SH-SY5Y (cell line): Measurements from ENCODE around the gene RLIM.

Experiments
- GATA2 ChIP-seq: IDR thresholded peaks from 2 replicates; pipeline ENCODE4 v1.6.1; 2011; ENCODE audit warnings: mild to moderate bottlenecking, low read depth, low read length
- GATA3 ChIP-seq: IDR thresholded peaks from 2 replicates; pipeline ENCODE4 v1.6.1; 2011; ENCODE audit warnings: low read depth, mild to moderate bottlenecking, low read length, moderate library complexity

Gene RLIM, protein sequence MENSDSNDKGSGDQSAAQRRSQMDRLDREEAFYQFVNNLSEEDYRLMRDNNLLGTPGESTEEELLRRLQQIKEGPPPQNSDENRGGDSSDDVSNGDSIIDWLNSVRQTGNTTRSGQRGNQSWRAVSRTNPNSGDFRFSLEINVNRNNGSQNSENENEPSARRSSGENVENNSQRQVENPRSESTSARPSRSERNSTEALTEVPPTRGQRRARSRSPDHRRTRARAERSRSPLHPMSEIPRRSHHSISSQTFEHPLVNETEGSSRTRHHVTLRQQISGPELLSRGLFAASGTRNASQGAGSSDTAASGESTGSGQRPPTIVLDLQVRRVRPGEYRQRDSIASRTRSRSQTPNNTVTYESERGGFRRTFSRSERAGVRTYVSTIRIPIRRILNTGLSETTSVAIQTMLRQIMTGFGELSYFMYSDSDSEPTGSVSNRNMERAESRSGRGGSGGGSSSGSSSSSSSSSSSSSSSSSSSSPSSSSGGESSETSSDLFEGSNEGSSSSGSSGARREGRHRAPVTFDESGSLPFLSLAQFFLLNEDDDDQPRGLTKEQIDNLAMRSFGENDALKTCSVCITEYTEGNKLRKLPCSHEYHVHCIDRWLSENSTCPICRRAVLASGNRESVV

DNA sequence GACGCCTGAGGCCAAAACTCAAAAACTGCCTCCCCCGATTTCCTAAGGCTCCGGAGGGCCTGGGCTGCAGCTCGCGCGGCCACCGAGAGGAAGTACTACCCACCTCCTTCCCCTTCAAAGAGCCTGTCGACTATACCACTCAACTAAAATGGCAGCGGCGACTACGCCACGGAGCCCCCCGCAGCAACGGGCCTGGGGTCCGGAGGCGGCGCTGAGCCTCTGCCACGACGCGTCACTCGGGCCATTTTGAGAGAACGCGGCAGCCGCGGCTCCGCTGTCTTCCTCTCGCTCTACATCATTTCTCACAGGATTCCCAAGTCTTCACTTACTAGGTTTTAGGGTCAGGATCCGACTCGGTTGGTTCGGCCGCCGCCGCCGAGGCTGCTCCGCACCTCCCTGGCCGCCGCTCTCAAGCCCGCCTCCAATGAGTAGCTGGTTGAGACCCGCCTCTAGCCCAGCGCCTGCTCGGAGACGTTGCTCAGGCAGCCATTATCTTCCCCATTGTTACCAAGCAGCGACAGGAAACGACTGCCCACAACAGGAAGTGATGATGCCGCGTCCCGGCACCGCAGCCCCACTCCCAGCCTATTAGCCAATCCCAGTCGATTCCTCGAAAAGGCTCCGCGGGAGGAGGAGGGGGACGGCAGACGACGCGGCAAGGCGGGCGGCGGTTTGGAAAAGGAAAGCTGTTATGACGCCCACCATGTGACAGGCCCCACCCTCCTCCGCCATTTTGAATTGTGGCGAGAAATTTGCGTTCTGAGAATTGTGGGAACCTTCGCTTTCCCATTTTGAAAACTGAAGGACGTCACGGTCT is at the start of gene RLIM:
Gene RLIM, minus strand, starts transcription at position 532 of the 817 bp plus-strand sequence. CDS start 18,647 bp downstream, outside the sequence.
- TF ChIP-seq GATA2: no peak
- no peak for TF ChIP-seq GATA3

DNA sequence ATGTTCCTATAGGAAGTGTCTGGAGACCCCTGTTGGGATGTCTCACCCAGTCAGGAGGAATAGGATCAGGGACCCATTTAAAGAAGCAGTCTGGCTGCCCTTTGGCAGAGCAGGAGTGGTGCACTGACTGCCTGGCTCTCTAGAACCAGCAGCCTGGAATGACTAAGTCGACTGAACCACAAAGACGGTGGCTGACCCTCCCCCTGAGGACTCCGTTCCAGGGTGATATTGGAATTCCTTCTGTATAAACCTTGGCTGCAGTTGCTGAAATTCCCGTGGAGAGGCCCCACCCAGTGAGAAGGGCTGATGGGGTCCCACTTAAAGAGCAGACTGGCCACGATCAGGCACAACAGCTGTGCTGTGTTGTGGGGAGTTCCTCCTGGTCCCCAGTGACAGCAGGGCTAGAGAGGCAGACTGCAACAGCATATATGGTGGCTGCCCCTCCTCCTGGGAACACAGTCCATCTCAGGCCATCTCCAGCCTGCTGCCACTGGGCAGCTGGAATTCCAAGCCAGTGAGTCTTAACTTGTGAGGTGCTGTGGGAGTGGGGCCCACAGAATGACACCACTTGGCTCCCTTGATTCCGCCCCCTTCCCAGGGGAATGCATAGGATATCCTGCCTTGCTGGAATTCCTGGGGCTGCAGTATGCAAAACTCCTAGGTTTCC is 41.8 kb upstream of the RLIM start:
- TF ChIP-seq GATA3: no peak
- no peak for TF ChIP-seq GATA2

DNA sequence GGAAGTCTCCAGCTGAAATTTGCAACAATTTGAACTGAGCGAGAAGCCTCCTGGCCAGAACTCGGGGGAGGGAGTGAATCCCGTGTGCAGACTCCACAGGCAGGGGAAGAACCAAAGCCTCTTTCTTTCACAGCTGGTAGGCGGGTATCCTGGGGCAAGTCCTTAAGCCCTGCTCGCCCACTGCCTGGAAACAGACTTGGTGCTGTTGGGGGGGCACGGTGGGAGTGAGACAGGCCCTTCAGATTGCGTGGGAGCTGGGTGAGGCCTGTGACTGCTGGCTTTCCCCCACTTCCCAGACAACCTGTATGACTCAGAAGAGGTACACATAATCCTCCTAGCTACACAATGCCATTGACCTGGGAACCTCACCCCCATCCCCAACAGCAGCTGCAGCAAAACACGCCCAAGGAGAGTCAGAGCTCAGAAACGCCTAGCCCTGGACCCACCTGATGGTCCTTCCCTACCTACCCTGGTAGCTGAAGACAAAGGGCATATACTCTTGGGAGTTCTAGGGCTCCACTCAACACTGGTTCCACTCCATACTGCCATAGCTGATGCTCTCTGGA is 22.4 kb upstream of the RLIM start:
- TF ChIP-seq GATA3 (no peak), GATA2 (no peak)

DNA sequence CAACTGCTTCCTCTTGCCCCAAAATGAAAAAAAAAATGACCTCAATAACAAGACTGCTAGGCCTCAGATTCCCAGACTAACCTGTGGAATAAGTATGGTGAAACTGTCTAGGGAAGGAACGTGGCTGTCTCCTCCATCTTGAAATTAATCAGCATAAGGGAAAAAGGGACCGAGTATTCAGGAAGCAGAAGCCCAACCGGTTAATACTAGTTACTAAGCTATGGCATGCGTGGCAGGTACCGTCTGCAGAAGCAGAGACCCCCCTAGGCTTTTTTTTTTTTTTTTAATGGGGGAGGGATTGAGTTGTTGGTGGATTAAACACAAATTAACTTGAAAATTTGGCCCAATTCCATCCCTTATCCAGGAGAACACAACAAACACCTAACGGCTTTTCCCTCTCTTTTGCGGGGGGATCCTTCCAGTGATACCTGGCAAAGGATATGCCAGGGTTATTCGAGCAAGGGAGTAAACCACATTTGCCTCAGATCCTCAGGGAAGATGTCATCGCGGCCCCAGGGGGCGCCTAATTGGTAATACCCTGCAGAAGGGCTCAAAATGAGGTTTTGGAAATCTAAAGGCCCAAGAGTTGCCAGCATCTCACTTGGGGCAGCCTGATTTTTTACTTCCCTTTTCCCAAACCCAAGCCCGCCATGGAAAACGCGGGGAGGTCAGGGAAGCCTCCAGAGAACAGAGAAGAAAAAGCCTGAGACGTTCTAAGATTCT is 893 bp downstream of the RLIM start:
- TF ChIP-seq GATA2 (no peak), GATA3 (no peak)

DNA sequence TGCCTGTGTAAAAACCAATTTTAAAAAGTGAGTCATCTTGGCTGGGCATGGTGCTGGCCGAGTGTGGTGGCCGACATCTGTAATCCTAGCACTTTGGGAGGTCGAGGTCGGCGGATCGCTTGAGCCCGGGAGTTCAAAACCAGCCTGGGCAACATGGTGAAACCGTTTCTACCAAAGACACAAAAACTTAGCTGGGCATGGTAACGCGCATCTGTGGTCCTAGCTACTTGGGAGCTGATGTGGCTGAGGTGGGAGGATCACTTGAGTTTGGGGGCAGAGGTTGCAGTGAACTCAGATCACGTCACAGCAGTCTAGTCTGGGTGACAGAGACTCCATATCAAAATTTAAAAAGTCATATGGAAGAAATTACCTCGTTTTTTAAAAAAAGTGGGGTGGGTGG is 7.6 kb downstream of the RLIM start:
- TF ChIP-seq GATA2 (no peak), GATA3 (no peak)

DNA sequence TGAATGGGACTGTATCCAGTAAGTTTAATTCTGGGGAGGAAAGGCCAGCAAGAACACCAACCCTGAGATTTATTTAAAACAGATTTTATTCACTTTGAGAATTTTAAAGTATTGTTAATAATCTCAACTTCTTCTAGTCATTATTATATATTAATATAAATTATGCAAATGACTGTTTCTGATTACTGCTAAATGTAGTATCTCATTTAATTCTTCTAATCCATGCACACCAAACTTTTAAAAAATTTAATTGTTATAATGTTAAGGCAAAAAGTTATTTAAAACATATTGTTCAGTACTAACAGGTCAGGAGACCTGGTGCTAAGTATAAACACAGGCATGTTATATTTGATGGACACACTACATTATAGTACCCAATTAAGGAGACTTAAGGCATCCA is 8.1 kb downstream of the RLIM start:
- TF ChIP-seq GATA2 (no peak), GATA3 (no peak)

DNA sequence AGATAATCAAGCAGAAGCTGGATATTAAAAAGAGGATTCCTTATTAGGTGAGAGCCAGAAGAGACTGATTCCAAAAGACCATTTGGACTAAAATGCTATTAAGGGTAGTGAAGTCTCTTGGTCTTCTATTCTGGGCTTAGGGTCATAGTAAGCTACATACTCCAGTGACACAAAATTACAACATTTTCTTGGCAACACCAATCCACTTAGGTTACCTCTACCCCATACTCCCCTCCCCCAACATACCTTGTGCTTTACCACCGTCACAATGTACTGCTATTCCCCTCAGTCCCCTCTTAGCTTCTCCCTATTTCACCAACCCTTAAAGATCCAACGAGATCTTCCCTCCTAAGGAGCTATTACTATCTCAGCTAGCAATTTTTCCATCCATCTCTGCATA is 11.4 kb downstream of the RLIM start:
- no peak for TF ChIP-seq GATA3
- no peak for TF ChIP-seq GATA2

DNA sequence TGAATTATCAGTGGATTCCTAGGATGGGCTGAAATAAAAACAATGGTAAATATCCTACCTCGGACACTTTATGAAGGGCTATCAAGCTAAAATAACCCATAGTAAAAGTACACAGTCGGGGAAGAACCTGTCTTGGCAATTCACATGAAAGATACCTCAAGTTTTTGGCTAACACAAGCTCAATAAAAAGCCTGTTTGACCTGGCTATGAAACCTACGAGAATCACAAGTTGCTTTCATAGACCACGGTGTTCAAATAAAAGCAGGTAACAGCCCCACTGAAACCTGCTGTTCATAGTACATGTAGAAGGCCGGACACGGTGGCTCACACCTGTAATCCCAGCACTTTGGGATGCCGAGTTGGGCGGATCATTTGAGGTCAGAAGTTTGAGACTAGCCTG is 12.3 kb downstream of the RLIM start:
- TF ChIP-seq GATA3 (no peak), GATA2 (no peak)

DNA sequence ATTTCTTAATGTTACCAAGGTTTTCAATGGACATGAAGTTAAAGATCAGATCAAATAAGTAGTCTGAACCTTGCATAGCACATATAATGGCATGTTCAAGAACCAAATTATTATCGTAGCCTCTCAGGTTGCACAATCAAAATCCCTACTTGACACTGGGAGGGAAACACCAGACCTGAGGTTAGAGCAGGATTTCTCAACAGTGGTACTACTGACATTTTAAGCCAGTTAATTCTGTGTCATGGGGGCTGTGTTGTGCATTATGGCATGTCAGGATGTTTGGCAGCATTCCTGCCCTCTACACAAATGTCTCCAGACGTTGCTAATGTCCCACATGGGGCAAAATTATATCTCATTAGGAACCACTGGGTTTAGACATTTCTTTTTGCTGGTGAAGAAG is 20.8 kb downstream of the RLIM start:
- TF ChIP-seq GATA3: no peak
- no peak for TF ChIP-seq GATA2

DNA sequence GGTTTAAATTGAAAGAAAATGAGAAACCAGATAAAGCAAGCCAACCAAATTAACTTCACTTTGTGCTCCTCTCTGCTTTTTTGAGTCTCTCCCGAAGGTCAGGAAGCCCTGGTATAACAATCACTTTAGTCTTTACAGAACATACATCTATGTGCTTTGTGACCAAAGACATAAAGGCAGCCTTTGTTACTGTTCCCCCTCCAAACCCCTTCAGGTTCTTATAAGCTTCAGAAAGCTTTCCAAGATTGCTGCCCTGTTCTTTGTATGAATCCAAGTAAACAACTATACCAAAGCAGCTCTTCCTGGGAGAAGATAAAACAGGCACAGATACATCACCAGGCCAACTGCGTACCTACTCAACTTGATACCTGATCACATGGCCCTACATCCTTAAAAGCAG is 28.7 kb downstream of the RLIM start:
- TF ChIP-seq GATA3 (no peak), GATA2 (no peak)

DNA sequence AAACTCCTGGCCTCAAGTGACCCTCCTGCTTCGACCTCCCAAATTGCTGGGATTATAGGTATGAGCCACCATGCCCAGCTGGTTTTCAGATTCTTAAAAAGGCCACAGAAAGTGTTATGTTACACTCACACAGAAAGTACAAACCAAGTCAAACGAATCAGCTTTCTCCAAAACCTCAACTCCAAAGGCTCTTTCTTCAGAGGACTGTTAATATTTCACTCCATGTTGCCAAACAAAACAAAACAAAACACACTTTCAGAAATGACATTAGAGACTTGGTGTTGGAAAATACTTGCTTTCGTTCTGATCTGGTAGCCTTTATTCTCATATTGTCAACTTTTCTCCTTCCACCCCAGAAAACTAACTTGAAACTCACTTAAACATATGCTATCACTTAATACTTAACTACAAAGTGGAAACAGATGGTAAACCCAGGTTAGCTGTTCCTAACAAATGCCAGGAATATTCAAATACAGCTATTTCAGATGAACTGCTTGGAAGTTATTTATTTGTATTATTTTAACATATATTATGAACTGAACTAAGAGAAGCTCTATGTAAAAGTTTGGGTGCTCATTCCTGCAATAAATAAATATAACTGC is 34.7 kb downstream of the RLIM start:
- TF ChIP-seq GATA3: no peak
- TF ChIP-seq GATA2: no peak

DNA sequence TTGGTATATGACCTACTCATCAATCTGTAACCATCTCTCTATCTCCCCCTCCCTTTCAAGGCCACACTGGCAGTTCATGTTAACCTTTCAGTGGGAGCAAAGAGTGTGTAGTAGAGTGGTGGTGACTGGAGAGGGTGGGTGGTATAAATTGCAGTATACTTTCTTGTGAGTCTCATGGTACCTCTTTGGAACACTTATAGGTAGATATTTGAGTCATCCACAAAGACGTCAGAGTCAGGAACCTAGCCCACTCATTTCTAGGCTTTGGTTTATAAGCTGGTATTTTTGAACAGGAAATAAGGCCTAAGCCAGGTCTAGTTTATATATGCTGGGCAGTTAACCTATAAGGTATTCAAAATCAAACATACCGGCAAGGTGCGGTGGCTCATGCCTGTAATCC is 36.3 kb downstream of the RLIM start:
- no peak for TF ChIP-seq GATA3
- no peak for TF ChIP-seq GATA2

DNA sequence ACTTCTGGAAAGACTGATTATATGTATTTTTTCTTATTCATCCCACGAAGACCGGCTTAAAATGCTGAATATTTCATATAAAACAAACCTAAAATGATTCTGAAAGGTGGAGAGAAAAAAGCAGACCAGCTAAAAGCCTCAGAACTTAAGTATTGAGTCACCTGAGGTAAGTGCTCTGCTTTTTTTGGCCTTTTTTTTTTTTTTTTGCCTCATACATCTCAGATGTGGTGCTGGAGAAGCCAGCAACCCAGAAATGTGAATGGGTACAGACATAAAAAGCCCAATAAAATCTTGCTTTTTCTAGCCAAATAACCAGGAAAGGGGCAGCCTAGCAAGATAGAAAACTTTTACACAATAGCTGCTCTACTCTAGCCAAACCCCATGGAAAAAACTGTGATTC is 57.0 kb downstream of the RLIM start:
- TF ChIP-seq GATA2: no peak
- no peak for TF ChIP-seq GATA3

DNA sequence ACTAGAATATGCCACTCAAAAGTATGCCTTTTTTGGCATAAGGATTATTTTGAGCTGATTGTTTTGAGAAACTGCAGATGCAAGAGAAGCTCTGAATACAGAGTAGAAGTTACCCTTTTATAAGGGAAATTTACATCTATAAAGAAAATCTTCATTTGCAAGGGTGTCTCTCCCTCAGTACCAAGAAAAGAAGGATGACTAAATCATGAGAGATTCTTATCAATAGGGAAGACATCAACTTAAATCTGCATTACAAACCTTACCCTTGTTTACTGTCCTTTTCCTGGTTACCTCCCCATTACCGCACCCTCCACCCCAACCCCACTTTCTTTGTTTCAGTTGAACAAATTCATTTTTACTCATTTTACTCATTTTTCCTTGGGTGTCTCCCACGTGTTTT is 62.5 kb downstream of the RLIM start:
- no peak for TF ChIP-seq GATA3
- TF ChIP-seq GATA2: no peak

DNA sequence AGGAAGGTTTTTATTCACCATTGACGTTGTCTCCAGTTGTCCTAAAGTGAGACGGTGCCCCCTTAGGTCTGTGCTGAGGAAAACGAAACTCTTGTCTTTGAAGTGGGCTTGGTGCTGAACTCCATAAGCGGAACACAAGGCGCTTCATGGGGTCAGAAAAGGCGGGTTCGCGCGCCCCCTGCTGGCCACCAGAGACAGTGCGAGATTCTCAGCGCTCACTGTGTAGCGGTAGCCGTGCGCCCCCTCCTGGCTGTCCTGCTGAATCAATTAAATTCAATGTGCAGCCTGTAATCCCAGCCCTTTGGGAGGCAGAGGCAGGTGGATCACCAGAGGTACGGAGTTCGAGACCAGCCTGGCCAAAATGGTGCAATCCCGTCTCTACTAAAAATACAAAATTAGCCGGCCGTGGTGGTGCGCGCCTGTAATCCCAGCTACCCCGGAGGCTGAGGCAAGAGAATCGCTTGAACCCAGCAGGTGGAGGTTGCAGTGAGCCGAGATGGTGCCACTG is 64.1 kb downstream of the RLIM start:
- no peak for TF ChIP-seq GATA2
